Subcutaneous abdominal adipose tissue (tissue), 5 donors: ENCODE data around the gene SMIM38.

Experiments used
- H3K27ac ChIP-seq: one replicate; pipeline ENCODE4 v1.7.0; 2013; ENCODE audit warnings: low read depth, mild to moderate bottlenecking, inconsistent platforms, low read length, moderate library complexity
- H3K27me3 ChIP-seq, 5 donors: one replicate each; pipeline ENCODE4 v1.7.0; 2013; ENCODE audit warnings: low read length in 5 of 5, inconsistent platforms in 1 of 5; ENCODE audit not compliant: control insufficient read depth in 5 of 5, insufficient read depth in 4 of 5
- H3K36me3 ChIP-seq, 5 donors: one replicate each; pipeline ENCODE4 v1.7.0; 2013; ENCODE audit warnings: low read length in 5 of 5; ENCODE audit not compliant: control insufficient read depth in 5 of 5, insufficient read depth in 5 of 5
- H3K4me1 ChIP-seq, 5 donors: one replicate each; pipeline ENCODE4 v1.7.0; 2013; ENCODE audit warnings: low read length in 5 of 5, mild to moderate bottlenecking in 3 of 5, moderate library complexity in 1 of 5; ENCODE audit not compliant: control insufficient read depth in 5 of 5, insufficient read depth in 5 of 5
- H3K4me3 ChIP-seq, 5 donors: one replicate each; pipeline ENCODE4 v1.7.0; 2013; ENCODE audit warnings: low read length in 5 of 5, low read depth in 1 of 5
- H3K9ac ChIP-seq, 5 donors: one replicate each; pipeline ENCODE4 v1.7.0; 2013; ENCODE audit warnings: low read length in 5 of 5, mild to moderate bottlenecking in 4 of 5, moderate library complexity in 3 of 5
- H3K9me3 ChIP-seq, 5 donors: one replicate each; pipeline ENCODE4 v1.7.0; 2013; ENCODE audit warnings: low read length in 5 of 5; ENCODE audit not compliant: control insufficient read depth in 5 of 5
- donor health status: healthy.
- donor health status: healthy.
- donor health status: healthy.
- donor health status: healthy.
- donor health status: healthy.

SMIM38 gene

DNA sequence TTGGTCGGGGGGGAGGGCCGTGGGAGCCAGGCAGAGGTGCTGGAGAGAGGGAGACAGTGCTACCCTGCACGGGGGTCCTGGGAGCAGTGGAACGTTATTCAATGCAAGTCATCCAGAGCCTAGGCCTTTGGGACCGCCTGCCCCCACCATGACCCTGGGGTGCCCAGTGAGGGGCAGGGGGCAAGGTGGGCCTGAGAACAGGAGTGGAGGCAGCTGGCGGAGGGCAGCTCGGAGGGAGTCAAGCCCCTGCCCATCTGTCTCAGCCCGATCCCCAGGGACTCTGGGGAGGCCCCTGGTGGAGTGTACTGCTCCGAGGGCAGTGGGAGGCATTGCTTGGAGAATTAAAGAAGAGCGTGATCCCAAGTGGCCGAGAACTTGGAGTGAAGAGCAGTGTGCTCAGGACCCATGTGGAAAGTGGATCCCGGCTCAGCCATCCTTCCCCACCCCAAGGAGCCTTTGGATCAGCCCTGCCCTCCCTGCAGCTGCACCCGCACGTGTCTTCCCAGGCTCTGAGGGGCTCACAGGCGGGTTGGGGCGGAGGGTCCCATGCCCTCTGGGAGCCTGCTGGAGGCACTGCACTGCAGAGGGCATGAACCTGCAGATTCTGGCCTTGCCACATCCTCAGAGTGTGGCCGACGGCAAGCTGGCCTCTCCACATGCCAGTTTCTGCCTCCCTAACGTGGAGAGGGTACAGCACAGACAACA, 34.0 kb upstream of the SMIM38 start:
- no peak overlapping the region for H3K9ac ChIP-seq
- no peak overlapping the region for H3K27ac ChIP-seq
- peaks cover 0 to 23% (median 11%) of the 10 kb centered on the region in 5 donors for H3K4me1 ChIP-seq
- no peaks in the 10 kb centered on the region for H3K36me3 ChIP-seq
- H3K4me3 ChIP-seq: no peak overlapping the region
- H3K27me3 ChIP-seq: peaks cover 0 to 14% (median 0%) of the 10 kb centered on the region in 5 donors
- peaks cover 2 to 12% (median 7%) of the 10 kb centered on the region in 5 donors for H3K9me3 ChIP-seq

DNA sequence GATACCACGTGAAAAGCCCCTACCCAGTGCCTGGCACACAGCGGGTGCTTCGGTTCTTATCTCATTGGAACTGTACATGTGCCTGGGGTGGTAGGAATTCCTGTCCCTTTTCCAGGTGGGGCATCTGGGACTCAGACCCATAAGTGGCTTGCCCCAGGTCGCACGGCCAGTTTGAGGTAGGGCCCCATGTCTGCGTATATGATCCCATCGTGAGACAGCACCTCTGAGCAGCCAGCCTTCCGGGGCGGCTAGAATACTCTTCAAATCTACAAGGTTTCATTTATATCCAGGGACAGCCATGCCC, 33.5 kb upstream of the SMIM38 start:
- Histone ChIP-seq H3K9ac (no peak overlapping the region), H3K36me3 (no peaks in the 10 kb centered on the region), H3K27me3 (peaks cover 0 to 14% (median 0%) of the 10 kb centered on the region in 5 donors), H3K27ac (no peak overlapping the region), H3K4me1 (peaks cover 0 to 23% (median 14%) of the 10 kb centered on the region in 5 donors), H3K4me3 (no peak overlapping the region), H3K9me3 (peaks cover 2 to 12% (median 7%) of the 10 kb centered on the region in 5 donors)

DNA sequence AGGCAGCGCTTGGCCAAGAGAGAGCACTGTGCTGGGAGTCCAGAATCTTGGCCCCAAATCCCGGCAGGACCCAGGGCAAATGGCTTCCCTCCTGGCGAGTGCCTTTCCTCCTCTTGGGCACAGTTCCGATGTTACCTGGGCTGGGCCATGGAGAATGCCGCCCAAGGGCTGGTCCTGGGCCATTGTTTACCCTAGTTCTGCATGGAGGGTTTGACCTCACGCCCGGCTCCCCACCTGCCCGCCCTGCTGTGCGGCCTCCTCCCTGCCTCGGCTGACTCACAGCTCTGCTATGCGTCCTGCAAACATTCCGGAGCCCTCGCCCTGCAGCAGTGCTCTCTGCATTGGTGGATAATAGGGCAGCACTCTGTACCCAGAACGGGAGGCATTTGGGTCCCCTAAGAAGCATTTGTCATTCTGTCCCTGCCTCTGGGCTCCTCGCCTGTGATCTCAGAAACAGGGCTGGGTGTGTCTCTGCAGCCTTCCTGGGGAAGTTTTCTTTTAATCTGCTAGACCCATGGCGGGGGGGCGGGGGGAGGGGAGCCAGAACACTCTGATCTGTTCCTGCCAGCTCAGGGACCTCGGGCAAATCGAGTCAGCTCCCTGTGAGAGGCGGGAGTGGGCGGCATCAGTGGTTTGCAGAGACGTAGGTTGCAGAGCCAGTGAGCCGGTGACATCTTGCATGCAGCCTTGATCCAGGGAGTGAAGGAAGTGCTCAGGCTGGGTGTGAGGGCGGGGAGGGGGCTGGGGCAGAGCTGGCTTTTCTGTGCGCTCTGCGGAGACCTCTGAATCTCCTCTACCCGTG, 32.9 kb upstream of the SMIM38 start:
- Histone ChIP-seq H3K4me1 (peaks cover 0 to 23% (median 18%) of the 10 kb centered on the region in 5 donors), H3K27me3 (peaks cover 0 to 14% (median 0%) of the 10 kb centered on the region in 5 donors), H3K9me3 (peaks cover 2 to 12% (median 7%) of the 10 kb centered on the region in 5 donors), H3K4me3 (no peak overlapping the region), H3K27ac (no peak overlapping the region), H3K36me3 (no peaks in the 10 kb centered on the region), H3K9ac (no peak overlapping the region)

DNA sequence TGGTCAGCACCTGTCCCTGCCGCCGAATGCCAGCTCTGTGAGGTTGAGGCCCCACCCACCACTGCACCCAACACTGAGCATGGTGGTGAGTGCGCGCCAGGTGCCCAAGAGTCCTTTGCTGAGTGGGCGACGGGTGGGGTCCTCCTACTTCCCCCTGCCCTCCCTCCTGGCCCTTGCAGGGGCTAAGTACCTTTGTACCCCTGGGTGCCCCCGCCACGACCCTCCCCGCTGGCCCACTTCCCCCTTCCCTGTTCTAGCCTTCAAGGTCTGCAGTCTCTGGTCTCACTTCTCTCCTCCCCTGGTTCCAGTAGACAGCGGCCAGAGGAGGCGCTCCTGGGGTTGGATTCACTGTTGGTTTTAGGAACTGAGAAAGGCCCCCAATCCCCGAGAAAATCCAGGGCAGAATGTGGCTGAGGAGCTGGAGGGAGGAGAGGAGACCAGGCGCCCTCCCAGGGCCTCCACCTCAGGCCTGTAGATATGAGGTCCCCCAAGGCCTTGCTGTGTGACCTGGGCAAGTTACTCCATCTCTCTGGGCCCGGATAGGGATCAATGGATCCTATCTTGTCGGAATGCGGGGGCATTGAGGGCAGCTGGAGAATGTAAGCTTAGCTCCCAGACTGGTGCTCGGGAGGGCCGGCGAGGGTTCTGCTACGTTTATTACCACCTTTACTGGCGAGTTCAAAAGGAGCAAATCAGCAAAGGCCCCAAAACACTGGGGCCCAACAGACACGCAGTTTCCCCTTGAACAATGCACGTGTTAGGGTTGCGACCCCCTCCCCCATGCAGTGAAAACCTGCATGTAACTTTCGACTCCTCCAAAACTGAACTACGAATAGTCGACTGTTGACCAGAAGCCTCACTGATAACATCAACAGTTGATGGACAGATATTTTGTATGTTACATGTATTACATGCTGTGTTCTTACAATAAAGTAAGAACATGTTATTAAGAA, 31.9 kb upstream of the SMIM38 start:
- no peak overlapping the region for H3K9ac ChIP-seq
- H3K4me3 ChIP-seq: no peak overlapping the region
- no peaks in the 10 kb centered on the region for H3K36me3 ChIP-seq
- no peak overlapping the region for H3K27ac ChIP-seq
- H3K4me1 ChIP-seq: peaks cover 0 to 23% (median 18%) of the 10 kb centered on the region in 5 donors
- peaks cover 0 to 14% (median 0%) of the 10 kb centered on the region in 5 donors for H3K27me3 ChIP-seq
- peaks cover 6 to 15% (median 9%) of the 10 kb centered on the region in 5 donors for H3K9me3 ChIP-seq

DNA sequence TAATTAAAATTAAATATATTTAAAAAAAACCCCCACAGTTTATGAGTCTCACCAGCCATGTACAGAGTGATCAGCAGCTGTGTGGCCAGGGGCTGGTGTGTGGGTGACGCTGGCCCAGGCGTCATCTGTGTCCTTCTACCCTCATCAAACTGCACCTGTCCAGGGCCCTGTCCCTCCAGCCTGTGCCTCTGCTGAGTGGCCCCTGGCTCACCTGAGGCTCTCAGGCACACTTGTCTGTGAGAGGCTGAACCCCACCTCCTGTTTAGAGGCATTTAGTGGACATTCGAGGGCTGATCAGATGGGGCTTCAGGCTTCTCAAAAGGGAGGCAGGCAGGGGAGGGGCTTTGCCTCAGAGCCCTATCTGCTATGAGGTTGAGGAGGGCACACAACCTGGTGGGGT, 29.9 kb upstream of the SMIM38 start:
- Histone ChIP-seq H3K27me3 (peaks cover 0 to 9% (median 0%) of the 10 kb centered on the region in 5 donors), H3K27ac (no peak overlapping the region), H3K9me3 (peaks cover 3 to 10% (median 4%) of the 10 kb centered on the region in 5 donors), H3K36me3 (no peaks in the 10 kb centered on the region), H3K4me1 (peaks cover 0 to 23% (median 18%) of the 10 kb centered on the region in 5 donors), H3K9ac (no peak overlapping the region), H3K4me3 (no peak overlapping the region)

DNA sequence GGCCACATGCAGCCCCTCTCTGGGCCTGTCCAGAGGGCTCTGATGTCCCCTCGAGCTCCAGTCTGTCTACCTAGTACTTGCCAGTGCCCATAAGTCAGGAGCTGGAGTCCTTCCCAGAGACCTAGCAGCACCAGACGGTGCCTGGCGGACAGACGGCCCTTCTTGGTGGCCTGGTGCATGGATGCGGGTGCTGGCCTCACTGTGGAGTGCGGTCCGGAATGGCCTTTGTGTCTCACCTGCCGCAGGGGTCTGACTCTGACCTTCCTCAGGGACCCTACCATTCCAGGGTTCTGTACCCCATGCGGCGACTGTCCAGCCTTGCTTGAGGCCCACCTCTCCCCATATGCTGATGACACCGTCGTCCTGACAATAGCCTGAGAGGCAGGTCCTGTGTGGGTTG, 29.4 kb upstream of the SMIM38 start:
- H3K4me1 ChIP-seq: peaks cover 0 to 23% (median 18%) of the 10 kb centered on the region in 5 donors
- H3K36me3 ChIP-seq: no peaks in the 10 kb centered on the region
- no peak overlapping the region for H3K27ac ChIP-seq
- no peak overlapping the region for H3K4me3 ChIP-seq
- H3K9me3 ChIP-seq: peaks cover 3 to 10% (median 4%) of the 10 kb centered on the region in 5 donors
- H3K27me3 ChIP-seq: peaks cover 0 to 9% (median 0%) of the 10 kb centered on the region in 5 donors
- no peak overlapping the region for H3K9ac ChIP-seq

DNA sequence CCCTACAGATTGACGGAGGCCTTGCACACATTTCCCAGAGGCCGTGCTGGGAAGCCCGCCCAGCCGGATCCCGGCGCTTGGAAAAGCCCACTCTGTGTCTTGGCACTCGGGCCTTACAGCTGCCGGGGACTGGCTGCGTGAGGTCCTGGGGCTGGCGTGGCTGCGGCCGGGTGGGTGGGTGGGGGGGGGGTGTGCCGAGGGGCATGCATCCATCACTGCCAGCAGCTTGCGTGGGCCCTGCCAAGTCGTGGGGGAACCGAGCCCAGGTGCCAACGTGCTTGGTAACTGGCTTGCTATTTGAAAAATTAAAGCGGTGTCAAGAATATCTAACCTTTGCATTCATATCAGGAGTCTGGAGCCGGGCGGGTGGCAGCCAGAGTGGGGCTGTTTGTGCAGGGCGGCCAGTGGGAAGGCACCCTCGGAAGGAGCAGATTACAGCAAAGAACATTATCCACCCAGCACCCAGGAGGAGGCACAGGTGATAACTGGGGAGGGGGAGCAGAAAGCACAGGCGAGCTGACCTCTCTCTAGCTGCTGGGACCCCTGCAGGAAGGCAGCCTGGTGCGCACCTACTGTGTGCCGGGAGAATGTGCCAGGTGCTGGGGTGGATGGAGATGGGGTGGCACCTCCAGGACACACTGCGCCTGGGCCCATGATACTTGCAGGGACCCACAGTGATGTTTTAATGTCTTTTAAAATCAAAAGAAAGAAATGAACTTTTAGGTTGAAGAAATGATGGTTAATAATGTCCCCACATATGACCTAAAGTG, 28.5 kb upstream of the SMIM38 start:
- Histone ChIP-seq H3K9me3 (peaks cover 3 to 10% (median 4%) of the 10 kb centered on the region in 5 donors), H3K27me3 (peaks cover 0 to 12% (median 0%) of the 10 kb centered on the region in 5 donors), H3K27ac (no peak overlapping the region), H3K9ac (no peak overlapping the region), H3K36me3 (no peaks in the 10 kb centered on the region), H3K4me1 (peaks cover 0 to 20% (median 18%) of the 10 kb centered on the region in 5 donors), H3K4me3 (no peak overlapping the region)

DNA sequence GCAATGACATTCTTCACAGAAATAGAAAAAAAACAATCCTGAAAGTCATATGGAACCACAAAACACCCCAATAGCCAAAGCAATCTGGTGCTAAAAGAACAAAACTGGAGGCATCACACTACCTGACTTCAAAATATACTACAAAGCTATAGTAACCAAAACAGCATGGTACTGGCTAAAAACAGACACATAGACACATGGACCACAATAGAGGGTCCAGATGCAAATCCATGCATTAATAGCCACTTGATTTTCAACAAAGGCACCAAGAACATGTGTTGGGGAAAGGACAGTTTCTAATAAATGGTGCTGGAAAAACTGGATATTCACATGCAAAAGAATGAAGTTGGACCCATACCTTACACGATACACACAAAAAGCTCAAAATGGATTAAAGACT, 27.9 kb upstream of the SMIM38 start:
- H3K27ac ChIP-seq: no peak overlapping the region
- H3K4me1 ChIP-seq: peaks cover 0 to 14% (median 13%) of the 10 kb centered on the region in 5 donors
- H3K27me3 ChIP-seq: peaks cover 0 to 8% (median 0%) of the 10 kb centered on the region in 5 donors
- H3K36me3 ChIP-seq: no peaks in the 10 kb centered on the region
- H3K9ac ChIP-seq: no peak overlapping the region
- H3K9me3 ChIP-seq: peaks cover 3 to 11% (median 5%) of the 10 kb centered on the region in 5 donors
- H3K4me3 ChIP-seq: no peak overlapping the region

DNA sequence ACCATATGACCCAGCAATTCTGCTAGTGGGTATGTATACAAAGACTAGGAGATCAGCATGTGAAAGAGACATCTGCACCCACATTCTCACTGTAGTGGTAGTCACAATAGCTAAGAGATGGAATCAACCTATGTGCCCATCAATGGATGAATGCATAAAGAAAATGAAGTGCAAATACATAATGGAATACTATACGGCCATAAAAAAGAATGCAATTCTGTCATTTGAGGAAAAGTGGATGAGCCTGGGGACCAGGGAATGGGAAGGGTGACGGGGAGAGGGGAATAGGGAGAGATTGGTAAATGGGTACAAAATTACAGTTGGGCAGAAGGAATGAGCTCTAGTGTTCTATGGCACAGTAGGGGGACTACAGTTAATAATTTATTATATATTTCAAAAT, 26.7 kb upstream of the SMIM38 start:
- Histone ChIP-seq H3K27me3 (peaks cover 0 to 9% (median 0%) of the 10 kb centered on the region in 5 donors), H3K9me3 (peaks cover 3 to 20% (median 12%) of the 10 kb centered on the region in 5 donors), H3K27ac (no peak overlapping the region), H3K4me1 (peaks cover 0 to 11% (median 5%) of the 10 kb centered on the region in 5 donors), H3K4me3 (no peak overlapping the region), H3K36me3 (no peaks in the 10 kb centered on the region), H3K9ac (no peak overlapping the region)
